H1 (cell line): Measurements from ENCODE around the gene SEZ6L. TPM values are rescaled to one million over a fixed set of nuclear protein-coding genes. Genes with fewer than 3 reads are reported as not detected.

Experiments
- SP2 ChIP-seq: IDR thresholded peaks from 2 replicates; pipeline ENCODE4 v1.6.1; 2012; ENCODE audit warnings: mild to moderate bottlenecking, low read length, inconsistent platforms
- polyA plus RNA-seq, 7 experiments: library from polyadenylated mRNA; depleted of rRNA in 3 of 7; stranded (reverse) in 5 of 7; unstranded in 2 of 7; fragments of >200 nt in 5 of 7; fragments of 200-250 nt in 2 of 7; gene quantifications; 1 replicate in 5 of 7; 2 replicates in 1 of 7; 4 replicates in 1 of 7; pipeline versions ENCODE4 v1.2.1 to v1.2.3, GENCODE V29; 2011 to 2013; ENCODE audit warnings: missing spikeins in 2 of 7, mixed read lengths in 2 of 7
- total RNA-seq: library from RNA; stranded (reverse); fragmentation: NEBNext Ultra II Directional; extraction: Animal tissue kit (Norgen Biotek cat#: 25700); gene quantifications from 2 replicates; pipeline ENCODE4 v1.2.1, GENCODE V29; 2021

The SEZ6L gene
- total and polyA plus RNA-seq, 2 of the 8 experiments (the other 6 are each of a cell fraction or from before 2014, with no cell fraction given) = 0.06 to 0.33 TPM

DNA sequence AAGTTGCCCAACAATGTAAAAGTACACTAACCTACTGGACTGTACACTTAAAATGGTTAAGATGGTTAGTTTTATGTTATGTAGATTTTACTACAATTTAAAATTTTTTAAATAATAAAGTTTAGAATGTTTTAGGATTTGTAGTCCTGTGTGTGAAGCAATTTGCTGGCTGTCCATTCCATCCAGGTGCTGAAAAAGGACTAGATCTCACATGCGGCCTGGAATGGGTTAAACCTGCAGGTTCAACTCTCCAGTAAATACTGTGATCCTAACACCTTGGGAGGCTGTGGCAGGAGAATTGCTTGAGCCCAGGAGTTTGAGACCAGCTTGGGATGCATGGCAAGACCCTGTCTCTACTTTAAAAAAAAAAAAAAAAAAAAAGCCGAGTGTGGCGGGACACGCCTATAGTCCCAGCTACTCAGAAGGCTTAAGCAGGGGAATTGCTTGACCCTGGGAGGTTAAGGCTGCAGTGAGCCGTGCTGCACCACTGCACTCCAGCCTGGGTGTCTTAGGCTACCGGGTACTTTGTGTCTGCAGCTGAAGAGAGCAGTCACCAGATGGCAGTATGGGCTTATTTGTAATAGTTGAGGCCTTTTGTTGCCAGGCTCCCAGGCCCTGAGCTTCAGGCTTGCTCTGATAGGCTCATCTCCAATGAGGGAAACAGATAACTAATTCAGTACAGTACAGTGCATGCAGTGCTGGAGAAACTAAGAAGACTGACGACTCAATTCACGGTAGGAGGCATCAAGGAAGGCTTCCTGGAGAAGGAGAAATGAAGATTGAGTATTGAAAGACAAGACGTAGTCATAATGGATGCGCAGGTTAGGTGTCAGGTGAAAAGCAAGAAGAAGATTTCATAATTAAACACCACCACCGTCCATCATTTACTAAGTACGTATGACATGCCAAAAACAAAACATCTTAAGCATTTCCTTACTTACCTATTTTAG, 195.1 kb downstream of the SEZ6L start (continued):
- TF ChIP-seq SP2 = no peak
- TF ChIP-seq, all 59 proteins: peak for 5
